HG03575 (cell line): ENCODE results near the gene CISD2.
"Not testable (repeated sequence)": the region's sequence is repeated elsewhere in the genome, so short reads cannot be mapped to it uniquely, and the experiment has no call there.

Source experiments
- ATAC-seq: cut with Tn5 transposase; IDR thresholded peaks from one replicate; pipeline ENCODE4 v1.9.1; 2021; ENCODE audit not compliant: unreplicated experiment, insufficient number of reproducible peaks, low FRiP score; ENCODE audit errors: extremely low read depth

CISD2 gene

GRCh38 chr4:102868781-102869568 is at the start of gene CISD2:
Gene CISD2, plus strand, starts transcription at chr4:102868992. Its CDS starts 93 bp downstream, at chr4:102869085.
- peak; percentile 62 for ATAC-seq

GRCh38 chr4:102819100-102819499 is 49.7 kb upstream of the CISD2 start:
- ATAC-seq: not testable (repeated sequence)

- no peak for ATAC-seq
These were observed 49.0 kb upstream of the CISD2 start for GRCh38 chr4:102819588-102820365.

- ATAC-seq: no peak
These were observed 45.3 kb upstream of the CISD2 start for GRCh38 chr4:102823464-102823863.

- no peak for ATAC-seq
These were observed 44.9 kb upstream of the CISD2 start for GRCh38 chr4:102823897-102824296.

GRCh38 chr4:102824398-102824797 is 44.4 kb upstream of the CISD2 start:
- ATAC-seq: no peak

GRCh38 chr4:102825261-102826091 is 43.3 kb upstream of the CISD2 start:
- no peak for ATAC-seq

GRCh38 chr4:102826105-102826889 is 42.5 kb upstream of the CISD2 start:
- no peak for ATAC-seq

GRCh38 chr4:102826890-102827673 is 41.7 kb upstream of the CISD2 start, which contains the start of gene UBE2D3:
Gene UBE2D3, minus strand, starts transcription at chr4:102827551. Its CDS starts 1,043 bp downstream, at chr4:102826508.
- ATAC-seq: no peak

GRCh38 chr4:102827674-102828496 is 40.9 kb upstream of the CISD2 start:
- ATAC-seq: peak; percentile 75

GRCh38 chr4:102828497-102828808 is 40.3 kb upstream of the CISD2 start:
- ATAC-seq: no peak

- ATAC-seq: no peak
These were observed 39.0 kb upstream of the CISD2 start for GRCh38 chr4:102829803-102830202.

- ATAC-seq: no peak
These were observed 36.7 kb upstream of the CISD2 start for GRCh38 chr4:102832105-102832504.

- no peak for ATAC-seq
These were observed 36.1 kb upstream of the CISD2 start for GRCh38 chr4:102832667-102833066.

GRCh38 chr4:102836596-102836995 is 32.2 kb upstream of the CISD2 start:
- no peak for ATAC-seq

GRCh38 chr4:102842367-102842766 is 26.4 kb upstream of the CISD2 start:
- ATAC-seq: no peak

GRCh38 chr4:102843273-102843672 is 25.5 kb upstream of the CISD2 start:
- ATAC-seq: no peak
